ENCODE data around the gene KCNF1.

DNA sequence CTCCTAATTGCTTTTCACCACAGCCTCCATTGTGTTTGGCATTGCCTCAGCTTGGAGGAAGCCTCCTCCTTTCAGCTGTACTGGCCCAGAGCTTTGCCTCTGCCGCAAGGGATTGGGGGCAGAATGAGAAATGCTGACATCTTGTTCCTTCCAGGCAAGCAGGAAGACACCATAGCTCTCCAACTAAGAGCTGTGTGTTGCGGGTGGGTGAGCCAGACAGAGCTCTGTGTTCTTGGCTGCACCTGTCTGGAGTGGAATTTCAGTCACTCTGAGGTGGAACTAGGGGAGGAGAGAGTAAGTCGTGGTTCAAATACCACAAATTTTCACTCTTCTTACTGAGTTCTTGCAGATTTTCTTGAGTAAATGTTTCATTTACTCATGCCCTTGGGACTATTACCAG lies 36.6 kb upstream of the KCNF1 start:
- no peak for TF ChIP-seq RAD21 (IDR thresholded peaks at IDR 0.05 in 1 of 2, conservative IDR thresholded peaks at IDR 0.05 in 1 of 2; ENCODE audit: low read depth in 2 of 2, low read length in 2 of 2)
- TF ChIP-seq RFX5 (IDR thresholded peaks at IDR 0.05; ENCODE audit: borderline replicate concordance, low read depth, low read length): no peak
- no peak for TF ChIP-seq POLR2AphosphoS5 (IDR thresholded peaks at IDR 0.05; ENCODE audit: low read depth, low read length)
- TF ChIP-seq, protein P1, sequence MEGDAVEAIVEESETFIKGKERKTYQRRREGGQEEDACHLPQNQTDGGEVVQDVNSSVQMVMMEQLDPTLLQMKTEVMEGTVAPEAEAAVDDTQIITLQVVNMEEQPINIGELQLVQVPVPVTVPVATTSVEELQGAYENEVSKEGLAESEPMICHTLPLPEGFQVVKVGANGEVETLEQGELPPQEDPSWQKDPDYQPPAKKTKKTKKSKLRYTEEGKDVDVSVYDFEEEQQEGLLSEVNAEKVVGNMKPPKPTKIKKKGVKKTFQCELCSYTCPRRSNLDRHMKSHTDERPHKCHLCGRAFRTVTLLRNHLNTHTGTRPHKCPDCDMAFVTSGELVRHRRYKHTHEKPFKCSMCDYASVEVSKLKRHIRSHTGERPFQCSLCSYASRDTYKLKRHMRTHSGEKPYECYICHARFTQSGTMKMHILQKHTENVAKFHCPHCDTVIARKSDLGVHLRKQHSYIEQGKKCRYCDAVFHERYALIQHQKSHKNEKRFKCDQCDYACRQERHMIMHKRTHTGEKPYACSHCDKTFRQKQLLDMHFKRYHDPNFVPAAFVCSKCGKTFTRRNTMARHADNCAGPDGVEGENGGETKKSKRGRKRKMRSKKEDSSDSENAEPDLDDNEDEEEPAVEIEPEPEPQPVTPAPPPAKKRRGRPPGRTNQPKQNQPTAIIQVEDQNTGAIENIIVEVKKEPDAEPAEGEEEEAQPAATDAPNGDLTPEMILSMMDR (IDR thresholded peaks at IDR 0.05; ENCODE audit: control extremely low read depth in 1 of 3, insufficient read depth in 1 of 3, low read depth in 1 of 3, low read length in 3 of 3): no peak
- TF ChIP-seq EP300 (IDR thresholded peaks at IDR 0.05; ENCODE audit: borderline replicate concordance in 1 of 2, low read depth in 2 of 2, low read length in 2 of 2): no peak
- TF ChIP-seq, protein P2, sequence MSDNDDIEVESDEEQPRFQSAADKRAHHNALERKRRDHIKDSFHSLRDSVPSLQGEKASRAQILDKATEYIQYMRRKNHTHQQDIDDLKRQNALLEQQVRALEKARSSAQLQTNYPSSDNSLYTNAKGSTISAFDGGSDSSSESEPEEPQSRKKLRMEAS (IDR thresholded peaks at IDR 0.05): no peak
- TF ChIP-seq POLR2A (IDR thresholded peaks at IDR 0.05; ENCODE audit: control extremely low read depth in 1 of 2, low read depth in 2 of 2, low read length in 2 of 2): no peak
